ENCODE results near the gene ABCC8.

The ABCC8 gene

GRCh38 chr11:17401841-17402240 lies 74.8 kb downstream of the ABCC8 start:
- DNase-seq, result no peak

- DNase-seq, result no peak
Observed at GRCh38 chr11:17401316-17401715, 75.3 kb downstream of the ABCC8 start.

GRCh38 chr11:17400048-17400775 lies 76.4 kb downstream of the ABCC8 start:
- DNase-seq, result no peak

GRCh38 chr11:17399236-17399635 lies 77.4 kb downstream of the ABCC8 start:
- DNase-seq, result no peak

GRCh38 chr11:17397311-17398002 lies 79.2 kb downstream of the ABCC8 start:
- no peak for DNase-seq

GRCh38 chr11:17396598-17397310 lies 79.9 kb downstream of the ABCC8 start:
- no peak for DNase-seq

- no peak for DNase-seq
Observed at GRCh38 chr11:17395978-17396377, 80.7 kb downstream of the ABCC8 start.

GRCh38 chr11:17395554-17395961 lies 81.1 kb downstream of the ABCC8 start:
- DNase-seq, result no peak

GRCh38 chr11:17394743-17395390 lies 81.8 kb downstream of the ABCC8 start:
- no peak for DNase-seq

- no peak for DNase-seq
Observed at GRCh38 chr11:17393472-17393871, 83.2 kb downstream of the ABCC8 start.

GRCh38 chr11:17392872-17393271 lies 83.8 kb downstream of the ABCC8 start:
- no peak for DNase-seq

GRCh38 chr11:17391493-17392355 lies 84.9 kb downstream of the ABCC8 start:
- no peak for DNase-seq

GRCh38 chr11:17389957-17390649 lies 86.5 kb downstream of the ABCC8 start:
- no peak for DNase-seq

- peak; percentile 75 for DNase-seq
Observed at GRCh38 chr11:17389211-17389956, 87.3 kb downstream of the ABCC8 start.

- DNase-seq, result no peak
Observed at GRCh38 chr11:17388609-17389210, 87.9 kb downstream of the ABCC8 start, which contains the start of gene KCNJ11. Gene KCNJ11, minus strand, starts transcription at chr11:17388659. Its CDS starts 568 bp downstream, at chr11:17388091.

- DNase-seq, result no peak
Observed at GRCh38 chr11:17387811-17388210, 88.8 kb downstream of the ABCC8 start.

GRCh38 chr11:17387254-17387653 lies 89.4 kb downstream of the ABCC8 start:
- DNase-seq, result no peak

GRCh38 chr11:17386331-17387084 lies 90.1 kb downstream of the ABCC8 start:
- peak; percentile 35 for DNase-seq

- no peak for DNase-seq
Observed at GRCh38 chr11:17385926-17386325, 90.7 kb downstream of the ABCC8 start.

GRCh38 chr11:17385492-17385891 lies 91.2 kb downstream of the ABCC8 start:
- no peak for DNase-seq
